SIG-M5 (cell line): ENCODE measurements around the gene TMEM41B.
A peak's percentile ranks its signal among the peaks of the same experiment; 100 is the strongest.
"Not testable (repeated sequence)": the region's sequence is repeated elsewhere in the genome, so short reads cannot be mapped to it uniquely, and the experiment has no call there.

Experiments
- DNase-seq: peaks from one replicate; lab custom pipeline; 2025; lab: John Stamatoyannopoulos, UW

TMEM41B gene, protein sequence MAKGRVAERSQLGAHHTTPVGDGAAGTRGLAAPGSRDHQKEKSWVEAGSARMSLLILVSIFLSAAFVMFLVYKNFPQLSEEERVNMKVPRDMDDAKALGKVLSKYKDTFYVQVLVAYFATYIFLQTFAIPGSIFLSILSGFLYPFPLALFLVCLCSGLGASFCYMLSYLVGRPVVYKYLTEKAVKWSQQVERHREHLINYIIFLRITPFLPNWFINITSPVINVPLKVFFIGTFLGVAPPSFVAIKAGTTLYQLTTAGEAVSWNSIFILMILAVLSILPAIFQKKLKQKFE

DNA sequence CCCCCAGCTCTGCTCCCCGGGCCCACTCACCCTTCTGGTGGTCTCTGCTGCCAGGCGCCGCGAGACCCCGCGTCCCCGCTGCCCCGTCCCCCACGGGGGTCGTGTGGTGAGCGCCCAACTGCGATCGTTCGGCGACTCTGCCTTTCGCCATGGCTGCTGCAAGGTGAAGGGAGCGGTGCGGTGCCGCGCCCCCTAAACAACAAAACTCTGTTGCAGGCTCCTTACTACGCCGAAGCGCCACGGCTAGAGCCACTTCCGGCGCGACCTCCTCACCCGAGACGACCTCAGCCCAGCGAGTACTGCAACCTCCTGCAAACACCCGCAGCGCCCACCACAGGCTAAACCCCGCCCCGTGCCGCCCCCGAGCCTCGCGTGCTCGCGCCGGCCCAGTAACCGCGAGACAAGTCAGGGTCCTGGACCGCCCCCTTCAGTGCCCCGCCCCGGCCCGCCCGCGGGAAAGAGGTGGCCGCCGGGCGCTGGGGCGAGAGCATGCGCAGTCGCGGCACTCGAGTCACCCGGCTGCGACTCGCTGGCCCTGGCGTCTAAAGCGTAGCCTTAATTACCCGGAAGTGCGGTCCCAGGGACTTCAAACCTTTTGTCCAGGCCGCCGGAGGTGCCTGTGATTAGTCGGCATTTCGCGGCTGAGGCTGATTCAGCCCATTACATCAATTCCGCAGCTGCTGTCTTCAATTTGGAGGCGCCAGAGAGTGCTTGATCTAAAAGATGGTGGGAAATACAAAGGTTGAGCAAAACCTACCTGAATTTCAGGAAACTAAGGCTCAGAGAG, at the start of gene TMEM41B:
TMEM41B (minus strand) TSS at position 303 of the 787 bp plus-strand sequence; CDS start at position 151, 152 bp downstream.
- peak; percentile 86 for DNase-seq

DNA sequence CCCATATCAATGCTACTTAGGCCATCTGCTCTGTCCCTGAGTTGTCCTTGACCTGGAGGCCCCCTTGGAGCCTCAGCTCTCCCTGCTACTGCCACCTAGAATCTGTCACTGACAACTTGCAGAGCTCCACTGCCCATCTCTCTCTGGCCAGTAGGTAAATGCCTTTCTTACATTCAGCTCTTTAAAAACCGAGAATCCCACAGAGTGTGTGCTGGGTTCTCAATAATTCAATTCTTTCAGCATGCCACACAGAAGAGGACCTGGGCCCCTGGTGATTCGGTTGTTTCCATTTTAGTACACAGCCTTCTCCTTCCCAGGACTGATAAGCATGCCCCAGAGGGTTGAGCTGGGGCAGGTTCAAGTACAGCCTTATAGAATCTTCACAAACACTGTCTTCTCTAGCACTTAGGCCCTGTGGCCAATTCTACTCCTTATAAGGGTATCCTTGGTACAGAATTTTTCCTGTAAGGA, 48.0 kb upstream of the TMEM41B start:
- no peak for DNase-seq

DNA sequence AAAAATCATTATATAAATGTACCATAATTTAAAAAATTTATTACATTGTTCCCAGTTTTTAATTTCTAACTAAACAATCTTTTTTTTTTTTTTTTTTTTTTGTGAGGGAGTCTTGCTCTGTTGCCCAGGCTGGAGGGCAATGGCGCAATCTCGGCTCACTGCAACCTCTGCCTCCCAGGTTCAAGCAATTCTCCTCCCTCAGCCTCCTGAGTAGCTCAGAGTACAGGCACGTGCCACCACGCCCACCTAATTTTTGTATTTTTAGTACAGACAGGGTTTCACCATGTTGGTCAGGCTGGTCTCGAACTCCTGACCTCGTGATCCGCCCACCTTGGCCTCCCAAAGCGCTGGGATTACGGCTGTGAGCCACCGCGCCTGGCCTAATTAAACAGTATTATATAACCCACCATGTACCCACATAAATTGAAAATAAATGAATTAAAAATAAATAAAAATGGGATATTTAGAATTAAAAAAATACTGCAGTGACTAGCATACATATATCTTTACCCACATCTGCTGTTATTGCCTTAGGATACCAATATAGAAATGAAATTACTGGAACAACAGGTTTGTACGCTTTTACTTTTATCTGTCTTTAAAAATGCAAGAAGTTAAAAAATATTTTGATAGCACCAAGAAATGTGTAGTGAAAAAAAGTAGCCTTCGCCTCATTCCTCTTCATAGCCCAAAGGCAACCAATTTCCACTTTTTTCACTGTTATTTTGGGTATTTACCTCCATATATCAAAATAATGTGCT, 46.6 kb upstream of the TMEM41B start:
- not testable (repeated sequence) for DNase-seq

DNA sequence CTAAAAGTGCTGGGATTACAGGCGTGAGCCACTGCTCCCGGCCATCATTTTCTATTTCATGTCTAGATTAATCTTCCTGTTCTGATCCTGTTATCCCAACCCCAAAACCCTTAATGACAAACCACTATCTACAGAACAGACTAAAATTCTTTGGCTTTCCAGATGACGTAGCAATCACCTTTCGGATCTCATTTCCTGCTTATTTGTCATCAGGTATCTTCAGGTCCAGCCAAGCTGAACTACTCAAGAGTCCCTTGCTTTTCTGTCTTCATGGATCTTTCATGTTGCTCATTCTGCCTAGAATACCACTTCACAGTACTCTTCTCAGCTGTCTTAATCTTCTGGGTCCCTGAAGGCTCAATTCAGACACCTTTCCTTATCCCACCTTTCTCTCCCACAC, 42.6 kb upstream of the TMEM41B start:
- DNase-seq: no peak

DNA sequence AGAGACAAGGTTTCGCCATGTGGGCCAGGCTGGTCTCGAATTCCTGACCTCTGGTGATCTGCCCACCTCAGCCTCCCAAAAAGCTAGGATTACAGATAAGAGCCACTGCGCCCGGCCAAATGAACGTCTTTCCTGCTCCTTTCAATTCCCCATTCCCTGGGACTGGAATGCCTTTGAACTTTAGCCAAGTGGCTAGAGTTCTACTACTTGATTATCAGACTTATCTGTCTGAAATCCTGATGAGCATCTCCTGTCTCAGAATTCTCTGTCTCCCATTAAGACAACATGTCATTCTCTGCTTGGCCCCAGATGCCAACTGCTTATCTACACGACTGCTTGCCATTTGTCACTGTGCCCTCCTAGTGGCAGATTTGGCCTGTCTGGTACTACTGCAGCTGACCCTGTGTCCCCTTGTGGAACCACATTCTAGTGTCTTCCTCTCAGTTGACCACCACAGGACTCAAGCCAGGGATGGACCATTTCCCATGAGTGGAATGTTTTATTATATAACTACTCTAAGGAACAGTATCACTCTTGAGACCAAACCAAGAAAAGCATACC, 37.0 kb upstream of the TMEM41B start:
- no peak for DNase-seq

DNA sequence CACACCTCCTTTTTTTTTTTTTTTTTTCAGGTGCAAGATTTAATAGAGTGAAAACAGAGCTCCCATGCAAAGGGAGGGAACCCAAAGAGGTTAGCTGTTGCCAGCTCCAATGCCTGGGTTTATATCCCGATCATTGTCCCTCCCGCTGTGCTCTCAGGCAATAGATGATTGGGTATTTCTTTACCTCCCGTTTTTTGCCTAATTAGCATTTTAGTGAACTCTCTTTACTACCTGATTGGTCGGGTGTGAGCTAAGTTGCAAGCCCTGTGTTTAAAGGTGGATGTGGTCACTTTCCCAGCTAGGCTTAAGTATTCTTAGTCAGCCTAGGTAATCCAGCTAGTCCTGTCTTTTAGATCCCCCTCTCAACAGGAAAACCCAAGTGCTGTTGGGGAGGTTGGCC, 33.4 kb upstream of the TMEM41B start:
- not testable (repeated sequence) for DNase-seq

DNA sequence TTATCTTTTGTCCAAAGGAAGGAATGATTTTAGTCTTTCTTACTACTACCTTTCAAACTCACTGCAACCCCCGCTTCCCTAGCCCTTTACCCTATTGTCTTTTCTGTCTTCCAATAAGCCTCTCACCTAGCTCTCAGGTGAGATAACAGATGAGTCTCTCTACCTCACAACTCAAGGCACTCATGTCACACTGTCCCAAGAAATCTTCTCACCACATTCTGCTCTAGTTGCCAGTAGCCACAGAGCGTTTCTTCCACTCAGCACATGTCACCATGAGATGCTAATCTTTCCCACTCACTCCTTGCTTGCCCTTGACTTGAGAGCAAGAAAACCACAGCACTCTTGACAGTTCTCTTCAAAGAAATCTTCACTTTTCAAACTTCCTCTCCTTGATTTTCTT, 32.7 kb upstream of the TMEM41B start:
- no peak for DNase-seq

DNA sequence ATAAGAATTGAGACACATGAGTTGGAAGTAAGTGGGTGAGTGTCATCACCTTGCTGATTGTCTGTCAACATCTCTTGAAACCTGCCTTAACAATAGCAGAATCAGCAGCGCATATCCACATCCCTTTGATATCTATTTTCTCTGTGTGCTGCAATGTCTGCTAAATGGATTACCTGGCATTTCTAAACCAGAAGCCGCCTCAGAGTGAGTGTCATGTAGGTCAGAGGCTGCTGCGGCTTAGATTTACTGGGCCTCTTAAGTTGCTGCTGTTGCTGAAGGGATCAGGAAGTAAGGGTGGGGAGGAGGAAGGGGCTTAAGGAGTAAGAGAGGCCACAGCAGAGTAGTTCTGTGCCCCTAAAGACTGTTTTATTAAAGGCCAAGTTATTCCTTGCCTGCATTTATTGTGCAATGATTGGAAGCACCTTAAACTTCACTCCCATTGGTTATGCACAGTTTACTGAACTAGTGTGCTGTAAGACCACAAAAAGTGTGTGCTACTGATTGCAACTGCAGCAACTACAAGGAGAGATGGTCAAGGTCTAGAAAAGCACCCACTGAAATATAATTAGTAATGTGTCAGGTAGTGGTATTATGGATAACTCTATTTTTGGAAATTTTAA, 29.8 kb upstream of the TMEM41B start:
- no peak for DNase-seq

DNA sequence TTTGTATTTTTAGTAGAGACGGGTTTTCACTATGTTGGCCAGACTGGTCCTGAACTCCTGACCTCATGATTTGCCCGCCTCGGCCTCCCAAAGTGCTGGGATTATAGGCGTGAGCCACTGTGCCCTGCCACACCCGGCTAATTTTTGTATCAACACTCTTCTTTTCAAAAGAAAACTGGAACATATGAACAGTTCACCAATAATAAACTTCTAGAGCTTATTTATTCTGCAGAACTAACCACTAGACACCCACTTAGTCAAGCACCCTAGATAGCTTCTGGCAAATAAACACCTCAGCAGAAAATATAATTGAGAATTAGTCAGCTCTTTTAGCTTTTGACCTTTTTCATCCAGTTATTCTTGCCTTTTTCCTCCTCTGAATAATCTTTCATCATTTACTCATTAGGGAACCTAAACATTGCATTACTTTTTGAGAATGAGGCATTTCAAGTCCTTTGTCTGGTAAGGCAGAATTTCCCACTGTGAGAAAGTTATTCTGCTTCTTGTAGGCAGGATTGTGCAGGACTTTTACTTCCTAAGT, 27.3 kb upstream of the TMEM41B start:
- no peak for DNase-seq

DNA sequence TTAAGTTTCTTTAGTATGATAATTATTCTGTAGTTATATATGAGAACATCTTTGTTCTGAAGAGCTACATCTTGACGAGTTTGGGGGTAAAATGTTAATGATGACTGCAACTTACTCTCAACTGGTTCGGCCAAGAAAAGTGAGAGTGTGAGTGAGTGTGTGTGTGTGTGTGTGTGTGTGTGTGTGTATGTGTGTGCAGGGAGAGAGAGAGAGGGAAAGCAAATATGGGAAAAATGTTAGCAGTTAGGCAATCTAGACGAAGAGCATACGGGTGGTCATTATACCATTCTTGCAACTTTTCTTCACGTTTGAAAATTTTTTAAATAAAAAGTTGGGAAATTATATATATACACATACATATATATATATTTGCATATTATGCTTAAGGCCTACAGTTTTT, 18.3 kb upstream of the TMEM41B start:
- no peak for DNase-seq

DNA sequence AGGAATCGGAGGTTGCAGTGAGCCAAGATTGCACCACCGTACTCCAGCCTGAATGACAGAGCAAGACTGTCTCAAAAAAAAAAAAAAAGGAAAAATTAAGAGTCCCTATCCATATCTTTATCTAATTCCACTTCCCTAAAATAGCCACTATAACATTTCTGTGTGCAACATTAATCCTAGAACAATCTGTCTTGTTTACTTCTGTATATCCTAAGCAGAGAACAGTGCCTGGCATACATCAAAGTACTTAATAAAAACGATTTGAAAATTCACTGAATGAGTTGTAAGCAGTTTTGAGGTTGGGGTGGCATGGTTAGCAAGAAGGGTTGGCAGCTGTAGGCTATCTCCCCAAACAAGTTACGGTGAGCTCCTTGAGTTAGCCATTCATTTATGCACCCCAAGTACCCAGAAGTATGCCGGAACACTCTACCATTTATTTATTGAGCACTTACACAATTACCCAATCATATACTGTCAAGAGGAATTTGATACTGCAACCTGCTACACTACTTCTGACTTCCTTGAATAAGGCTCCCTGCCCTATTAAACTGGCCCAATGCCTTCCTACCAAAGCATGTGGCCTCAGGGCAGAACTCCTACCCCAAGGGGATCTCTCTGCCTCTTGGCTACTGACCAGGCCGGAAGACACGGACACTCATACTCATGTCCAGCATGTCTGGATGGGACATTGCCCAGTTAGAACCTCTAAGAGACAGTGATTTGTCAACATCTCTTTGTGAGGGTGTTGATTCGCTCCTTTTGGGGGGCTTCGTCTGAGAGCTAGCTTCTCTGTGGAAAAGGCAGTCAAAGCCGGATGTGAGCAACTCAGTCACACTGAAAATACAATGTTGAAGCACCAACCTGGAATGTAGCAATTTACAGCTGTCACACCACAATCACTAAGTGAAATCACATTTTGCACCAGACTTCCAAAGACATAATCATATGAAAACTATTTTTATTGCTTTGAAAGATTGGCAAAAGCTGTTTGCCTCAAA, 16.3 kb upstream of the TMEM41B start:
- DNase-seq: no peak

DNA sequence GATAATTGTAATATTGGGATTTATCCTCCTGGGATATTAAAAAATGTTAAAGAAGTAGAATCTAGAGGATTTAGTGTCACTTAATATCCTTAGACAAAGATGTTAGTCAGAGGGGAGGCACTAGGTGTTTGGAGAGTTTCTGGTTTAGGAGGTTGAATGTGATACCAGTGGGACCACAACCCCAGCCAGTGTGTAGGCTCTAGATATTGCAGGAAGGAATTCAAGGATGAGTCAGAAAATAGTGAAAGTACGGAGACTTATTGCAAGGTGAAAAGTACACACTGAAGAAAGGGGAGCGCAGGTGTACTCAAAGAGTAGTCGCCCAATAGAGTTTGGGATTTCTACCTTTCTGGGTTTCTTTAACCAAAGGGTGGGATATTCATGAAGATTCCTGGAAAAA, 5.7 kb upstream of the TMEM41B start:
- no peak for DNase-seq

DNA sequence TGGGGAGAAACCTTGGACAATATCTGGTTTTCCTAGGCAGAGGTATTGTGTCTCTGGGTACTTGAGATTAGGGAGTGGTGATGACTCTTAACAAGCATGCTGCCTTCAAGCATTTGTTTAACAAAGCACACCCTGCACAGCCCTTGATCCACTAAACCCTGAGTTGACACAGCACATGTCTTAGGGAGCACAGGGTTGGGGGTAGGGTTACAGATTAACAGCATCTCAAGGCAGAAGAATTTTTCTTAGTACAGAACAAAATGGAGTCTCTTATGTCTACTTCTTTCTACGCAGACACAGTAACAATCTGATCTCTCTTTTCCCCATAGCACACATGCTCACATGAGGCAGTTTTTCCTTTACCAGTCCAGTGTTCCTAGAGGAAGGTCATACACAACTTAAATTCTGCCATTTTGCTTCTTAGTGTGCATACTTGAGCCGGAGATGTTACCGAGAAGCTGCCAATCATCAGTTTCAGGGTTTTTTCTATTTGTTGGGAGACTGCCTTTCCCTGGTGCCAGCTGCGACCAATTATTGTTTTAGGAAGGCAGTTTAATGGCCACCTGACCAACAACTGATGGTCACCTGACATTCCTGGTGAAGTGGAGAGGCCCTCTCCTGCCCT, 5.1 kb upstream of the TMEM41B start:
- not testable (repeated sequence) for DNase-seq

DNA sequence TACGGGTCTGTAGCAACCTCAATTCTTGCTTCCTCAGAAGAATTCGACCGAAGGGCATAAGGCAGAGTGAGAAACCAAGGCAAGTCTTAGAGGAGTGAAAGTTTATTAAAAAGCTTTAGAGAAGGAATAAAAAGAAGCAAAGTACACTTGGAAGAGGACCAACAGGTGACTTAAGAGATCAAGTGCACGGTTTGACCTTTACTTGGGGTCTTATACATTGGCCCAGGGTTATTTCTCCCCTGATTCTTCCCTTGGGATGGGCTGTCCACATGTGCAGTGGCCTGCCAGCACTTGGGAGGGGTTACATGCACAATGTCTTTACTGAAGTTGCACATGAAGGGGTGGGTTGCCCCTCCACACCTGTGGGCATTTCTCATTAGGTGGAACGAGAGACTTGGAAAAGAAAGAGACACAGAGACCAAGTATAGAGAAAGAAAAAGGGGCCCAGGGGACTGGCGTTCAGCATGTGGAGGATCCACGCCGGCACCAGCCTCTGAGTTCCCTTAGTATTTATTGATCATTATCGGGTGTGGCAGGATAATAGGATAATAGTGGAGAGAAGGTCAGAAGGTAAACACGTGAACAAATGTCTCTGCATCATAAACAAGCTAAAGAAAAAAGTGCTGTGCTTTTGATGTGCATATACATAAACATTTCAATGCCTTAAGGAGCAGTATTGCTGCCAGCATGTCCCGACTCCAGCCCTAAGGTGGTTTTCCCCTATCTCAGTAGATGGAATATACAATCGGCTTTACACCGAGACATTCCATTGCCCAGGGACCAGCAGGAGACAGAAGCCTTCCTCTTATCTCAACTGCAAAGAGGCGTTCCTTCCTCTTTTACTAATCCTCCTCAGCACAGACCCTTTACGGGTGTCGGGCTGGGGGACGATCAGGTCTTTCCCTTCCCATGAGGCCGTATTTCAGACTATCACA, 4.3 kb upstream of the TMEM41B start:
- DNase-seq: not testable (repeated sequence)

DNA sequence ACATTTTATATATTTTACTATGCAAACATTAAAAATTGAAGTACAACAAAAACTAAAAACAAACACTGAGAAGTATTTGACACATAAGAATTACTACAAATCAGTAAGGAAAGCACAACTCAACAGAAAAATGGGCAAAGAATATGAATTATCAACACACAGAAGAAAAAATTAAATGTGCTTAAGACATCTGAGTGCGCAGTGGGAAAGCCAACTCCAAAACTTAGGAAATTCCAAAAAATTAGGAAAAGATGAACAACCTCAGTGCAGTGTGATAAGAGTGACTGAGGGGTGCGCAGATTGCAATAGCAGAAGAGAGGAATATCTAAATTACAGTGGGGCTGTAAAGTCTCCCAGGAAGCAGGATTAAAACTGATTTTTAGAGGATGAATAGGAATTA, 1.9 kb upstream of the TMEM41B start:
- no peak for DNase-seq

DNA sequence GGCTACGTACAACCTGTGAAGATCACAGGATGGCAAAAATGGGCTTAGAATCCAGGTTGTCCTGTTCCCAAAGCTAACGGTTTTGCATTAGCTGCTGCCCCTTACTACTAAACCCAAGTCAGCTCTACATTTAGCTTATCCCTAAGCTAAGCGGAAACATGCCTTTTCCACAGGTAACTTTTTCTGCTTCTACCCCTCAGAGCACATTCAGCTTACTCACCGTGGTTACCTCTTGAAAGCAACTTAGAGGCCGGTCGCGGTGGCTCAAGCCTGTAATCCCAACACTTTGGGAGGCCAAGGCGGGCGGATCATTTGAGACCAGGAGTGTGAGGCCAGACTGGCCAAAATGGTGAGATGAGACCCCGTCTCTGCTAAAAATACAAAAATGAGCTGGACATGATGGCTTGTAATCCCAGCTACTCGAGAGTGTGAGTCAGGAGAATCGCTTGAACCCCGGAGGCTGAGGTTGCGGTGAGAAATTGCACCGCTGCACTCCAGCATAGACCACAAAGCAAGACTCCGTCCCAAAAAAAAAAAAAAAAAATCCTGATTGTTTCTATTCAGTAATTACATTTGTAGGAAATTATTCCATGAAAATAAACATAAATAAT, 790 bp upstream of the TMEM41B start:
- no peak for DNase-seq

DNA sequence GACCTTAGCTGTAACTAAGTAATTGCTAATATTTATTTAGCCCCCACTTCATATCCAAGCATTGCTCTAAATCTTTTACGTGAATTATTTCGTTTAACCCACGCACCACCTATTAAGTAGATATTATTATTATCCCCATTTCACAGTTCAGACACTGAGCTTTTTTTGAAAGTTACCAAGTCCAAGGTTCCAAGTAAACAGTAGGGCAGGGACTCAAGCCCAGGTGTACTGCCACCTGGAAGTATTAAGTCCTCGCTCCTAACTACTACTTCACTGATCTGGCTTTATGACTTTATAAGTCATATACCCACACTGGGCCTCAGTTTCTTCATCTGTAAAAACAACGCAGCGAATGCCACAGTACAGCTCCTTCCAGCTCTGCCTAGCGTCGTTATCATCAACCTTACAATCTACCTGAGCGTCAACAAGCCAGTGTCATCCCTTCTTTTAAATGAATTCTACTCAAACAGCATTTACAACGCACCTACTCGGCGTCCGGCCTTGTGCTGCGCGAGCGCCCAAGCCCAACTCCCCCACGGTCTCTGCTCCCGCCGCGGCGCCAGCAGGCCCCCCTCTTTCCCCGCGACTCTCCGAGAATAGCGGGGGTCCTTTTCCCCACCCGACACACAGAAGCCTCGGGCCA, 624 bp downstream of the TMEM41B start:
- DNase-seq: no peak
